Body of pancreas (tissue), 4 donors: Measurements from ENCODE around the gene AKT1.

Experiments used
- CTCF ChIP-seq, 7 experiments: fragments of 450-650 bp in 4 of 7; fragments of 200-600 bp in 3 of 7; sonication (generic) in 3 of 7; IDR thresholded peaks; one replicate each; pipeline ENCODE4 v1.5.1; 2016 to 2019; ENCODE audit warnings: antibody characterized with exemption in 7 of 7
- POLR2A ChIP-seq, 3 donors: fragments of 450-650 bp; IDR thresholded peaks; one replicate each; pipeline ENCODE4 v1.6.1; 2016; ENCODE audit warnings: antibody characterized with exemption in 3 of 3, mild to moderate bottlenecking in 2 of 3

GRCh38 chr14:104754213-104754851, 41.2 kb downstream of the AKT1 start:
- TF ChIP-seq CTCF (IDR thresholded peaks at IDR 0.05) (no peak), POLR2A (IDR thresholded peaks at IDR 0.05) (no peak)
